GM19043 (cell line): ENCODE data around the gene MTA1.
A peak's percentile ranks its signal among the peaks of the same experiment; 100 is the strongest.

Experiments used
- ATAC-seq: cut with Tn5 transposase; IDR thresholded peaks from one replicate; pipeline ENCODE4 v1.9.1; 2021; ENCODE audit warnings: low read depth; ENCODE audit not compliant: unreplicated experiment

MTA1 gene

GRCh38 chr14:105386581-105387529 lies 32.8 kb upstream of the MTA1 start:
- ATAC-seq, result no peak

- ATAC-seq, result no peak
Observed at GRCh38 chr14:105387530-105387922, 32.1 kb upstream of the MTA1 start.

- ATAC-seq, result no peak
Observed at GRCh38 chr14:105388110-105388951, 31.3 kb upstream of the MTA1 start.

- no peak for ATAC-seq
Observed at GRCh38 chr14:105388976-105389375, 30.7 kb upstream of the MTA1 start.

- ATAC-seq, result no peak
Observed at GRCh38 chr14:105389534-105389933, 30.1 kb upstream of the MTA1 start.

GRCh38 chr14:105389976-105390848 lies 29.4 kb upstream of the MTA1 start:
- no peak for ATAC-seq

GRCh38 chr14:105390849-105391500 lies 28.7 kb upstream of the MTA1 start:
- ATAC-seq, result no peak

- ATAC-seq, result no peak
Observed at GRCh38 chr14:105391541-105391940, 28.1 kb upstream of the MTA1 start.

- ATAC-seq, result no peak
Observed at GRCh38 chr14:105392131-105393090, 27.2 kb upstream of the MTA1 start.

GRCh38 chr14:105393151-105393550 lies 26.5 kb upstream of the MTA1 start:
- ATAC-seq, result no peak

GRCh38 chr14:105394714-105395537 lies 24.7 kb upstream of the MTA1 start:
- ATAC-seq, result no peak

- ATAC-seq, result no peak
Observed at GRCh38 chr14:105395538-105395854, 24.1 kb upstream of the MTA1 start.

GRCh38 chr14:105397350-105397931 lies 22.2 kb upstream of the MTA1 start:
- ATAC-seq, result no peak

- peak; percentile 67 for ATAC-seq
Observed at GRCh38 chr14:105398044-105398725, 21.4 kb upstream of the MTA1 start, which contains the start of gene TEX22. TSS of gene TEX22 (plus strand) at chr14:105398538. CDS start at chr14:105399341, 803 bp downstream.

- peak; percentile 37 for ATAC-seq
Observed at GRCh38 chr14:105398726-105399465, 20.7 kb upstream of the MTA1 start.

- ATAC-seq, result no peak
Observed at GRCh38 chr14:105399466-105399775, 20.2 kb upstream of the MTA1 start.

- ATAC-seq, result no peak
Observed at GRCh38 chr14:105400016-105400415, 19.6 kb upstream of the MTA1 start.
